GM18858 (cell line): ENCODE results near the gene CEP170.
"Not testable (repeated sequence)": the region's sequence is repeated elsewhere in the genome, so short reads cannot be mapped to it uniquely, and the experiment has no call there.

ENCODE experiments used
- ATAC-seq: cut with Tn5 transposase; IDR thresholded peaks from one replicate; pipeline ENCODE4 v1.9.1; 2021; ENCODE audit not compliant: unreplicated experiment

Gene CEP170

DNA sequence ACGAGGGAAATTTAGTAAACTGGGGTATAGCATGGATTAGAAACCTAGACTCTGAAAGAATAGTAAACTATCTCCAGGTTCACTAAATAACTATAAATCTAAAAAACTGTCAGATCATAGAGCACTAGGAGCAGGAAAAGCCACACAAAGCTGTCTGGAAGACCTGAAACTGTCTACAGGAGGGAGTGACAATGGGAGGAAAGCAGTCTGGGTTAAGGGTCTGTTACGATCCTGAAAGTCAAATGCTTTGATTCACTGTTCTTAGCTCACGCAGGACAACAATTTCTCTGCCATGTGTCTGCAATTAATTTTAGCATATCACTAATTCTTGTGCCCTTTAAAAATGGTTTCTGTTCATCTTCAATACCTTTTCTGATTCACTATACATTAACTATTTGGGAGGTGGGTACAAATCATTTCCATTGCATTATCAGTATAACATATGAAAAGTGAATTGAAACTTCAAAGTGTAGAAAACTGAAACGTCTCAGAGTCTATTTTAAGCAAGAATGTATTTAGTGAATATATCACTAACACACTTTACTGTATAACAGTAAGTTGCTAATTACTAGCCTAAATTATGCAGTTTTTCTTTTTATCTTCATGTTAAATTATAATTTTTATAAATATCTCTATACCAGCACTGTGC is 18.4 kb downstream of the CEP170 start:
- peak; percentile 83 for ATAC-seq

DNA sequence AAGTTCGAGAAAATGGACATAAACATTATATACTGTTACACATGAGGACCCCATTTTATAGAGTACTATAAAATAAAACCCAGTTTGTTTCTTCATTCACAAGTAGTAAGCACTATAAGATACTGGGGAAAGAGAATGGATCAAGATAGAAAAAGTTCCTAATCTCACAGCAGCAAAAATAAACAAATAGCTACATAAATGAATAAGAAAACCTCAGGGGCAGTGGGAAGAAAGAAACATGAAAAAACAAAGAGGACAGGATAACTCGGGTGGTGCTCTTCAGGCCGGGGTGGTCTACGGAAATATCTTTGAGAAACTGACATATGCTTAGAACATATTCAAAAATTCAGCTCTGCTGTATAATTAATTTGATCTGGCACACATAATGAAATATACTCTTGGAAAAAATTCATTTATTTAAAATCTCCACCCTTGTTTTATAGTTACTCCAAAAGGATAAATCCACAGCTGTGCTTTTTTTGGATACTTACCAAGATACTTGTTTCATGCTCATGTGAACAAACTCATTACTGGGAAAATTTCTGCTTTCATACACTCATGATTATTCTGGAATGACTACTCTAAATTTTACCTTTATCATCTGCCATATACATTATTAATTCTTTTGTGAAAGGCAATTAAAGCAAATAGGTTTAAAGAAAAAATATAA is 20.0 kb downstream of the CEP170 start:
- no peak for ATAC-seq

DNA sequence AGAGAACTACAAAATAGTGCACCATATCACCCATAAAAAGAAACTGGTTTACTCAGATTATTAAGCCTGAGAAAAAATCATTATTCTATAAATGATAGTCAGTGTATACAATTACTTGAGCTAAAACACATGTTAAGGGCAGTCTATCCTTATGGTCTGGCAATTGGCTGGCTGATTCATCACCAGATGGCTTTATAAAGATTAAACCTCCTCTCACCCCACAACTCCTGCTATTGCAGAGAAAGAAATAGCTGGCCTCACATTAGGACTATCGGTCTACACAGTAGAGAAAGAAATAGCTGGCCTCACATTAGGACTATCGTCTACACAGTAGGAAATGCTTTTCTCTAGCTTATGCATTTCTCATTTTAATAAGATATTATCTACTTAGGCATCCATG is 21.2 kb downstream of the CEP170 start:
- ATAC-seq = no peak

DNA sequence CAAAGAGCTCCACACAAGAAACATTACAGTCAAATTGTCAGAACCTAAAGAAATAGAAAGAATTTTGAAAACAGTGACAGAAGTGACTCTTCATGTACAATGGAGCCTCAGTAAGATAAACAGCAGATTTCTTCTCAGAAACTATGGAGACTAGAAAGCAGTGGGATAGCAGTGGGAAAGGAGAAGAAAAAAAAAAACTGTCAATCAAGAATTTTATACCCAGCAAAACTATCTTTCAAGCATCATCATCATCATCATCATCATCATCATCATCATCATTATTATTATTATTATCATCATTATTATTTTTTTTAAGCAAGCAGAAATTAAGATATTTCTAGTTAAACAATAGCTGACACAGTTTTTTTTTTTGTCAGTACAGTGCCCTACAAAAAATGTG is 24.2 kb downstream of the CEP170 start:
- no peak for ATAC-seq

DNA sequence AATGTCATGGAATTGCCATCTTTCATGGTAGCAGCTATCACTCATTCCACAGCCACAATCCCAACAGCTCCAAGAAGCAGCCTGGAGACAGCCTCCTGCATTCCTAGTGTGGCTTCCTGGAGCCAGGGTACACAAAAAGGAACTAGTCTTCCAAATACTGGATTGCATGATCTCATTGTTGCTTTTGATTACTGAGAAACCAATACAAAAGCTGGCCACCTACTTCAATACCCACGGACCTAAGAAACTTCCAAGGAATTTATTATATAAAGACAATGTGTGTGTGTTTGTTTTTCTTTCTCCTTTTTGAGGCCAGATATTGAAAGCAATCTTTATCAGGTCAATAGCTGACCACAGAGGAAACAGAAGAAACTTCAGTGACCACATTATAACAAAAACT is 25.6 kb downstream of the CEP170 start:
- ATAC-seq = no peak

DNA sequence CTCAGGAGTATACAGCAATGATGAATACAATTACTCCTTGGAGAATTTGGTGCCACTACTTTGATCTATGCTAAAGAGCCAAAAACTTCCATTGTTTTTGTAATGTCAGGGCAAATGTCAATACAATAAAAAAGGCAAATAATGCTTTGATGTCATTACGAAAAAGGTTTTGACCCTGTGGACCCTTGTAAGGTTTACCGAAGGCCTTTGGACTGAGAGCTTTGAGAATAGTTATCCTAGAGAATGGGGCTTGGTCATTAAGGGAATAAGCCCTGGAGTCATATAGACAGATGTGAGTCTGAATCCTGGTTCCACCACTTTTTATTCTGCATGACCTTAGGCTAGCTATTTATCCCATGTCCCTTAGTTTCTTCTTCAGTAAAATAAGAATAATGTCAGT is 27.5 kb downstream of the CEP170 start:
- no peak for ATAC-seq

DNA sequence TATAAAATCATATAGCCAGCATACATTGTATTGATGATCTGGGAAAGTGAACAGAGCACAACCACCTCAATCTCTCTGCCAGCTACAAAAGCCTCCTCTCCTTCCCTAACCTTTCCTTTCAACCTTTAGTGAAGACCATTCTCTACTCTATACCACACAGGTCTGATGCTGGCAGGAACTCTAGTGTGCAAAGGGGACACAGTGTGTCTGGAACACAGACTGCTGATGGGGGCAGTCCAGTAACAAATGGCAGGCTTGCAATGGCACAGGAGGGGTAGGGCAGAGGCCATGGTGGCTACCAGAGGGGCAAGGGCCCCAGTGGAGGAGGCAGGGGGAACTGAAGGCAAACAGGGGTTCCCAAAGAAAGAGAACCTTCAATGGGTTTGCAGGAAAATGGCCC is 37.0 kb downstream of the CEP170 start:
- ATAC-seq = no peak

DNA sequence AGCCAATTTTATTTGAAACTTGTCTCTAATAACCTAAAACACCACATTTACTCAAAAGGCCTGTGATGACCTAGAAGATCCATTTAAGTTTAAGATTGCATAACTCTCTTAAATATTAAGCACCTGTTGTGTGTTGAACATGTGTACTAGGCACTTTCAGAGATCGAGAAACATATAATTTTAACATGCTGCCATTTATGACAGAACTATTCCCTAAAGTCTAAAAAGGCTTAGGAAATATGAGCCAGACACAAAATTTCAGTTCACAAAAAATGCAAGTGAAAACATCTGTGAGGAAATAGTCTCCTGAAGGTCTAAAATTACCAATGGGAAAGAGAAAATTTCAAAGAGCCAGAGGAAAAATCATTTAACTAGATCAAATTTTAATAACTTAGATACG is 37.7 kb downstream of the CEP170 start:
- no peak for ATAC-seq

DNA sequence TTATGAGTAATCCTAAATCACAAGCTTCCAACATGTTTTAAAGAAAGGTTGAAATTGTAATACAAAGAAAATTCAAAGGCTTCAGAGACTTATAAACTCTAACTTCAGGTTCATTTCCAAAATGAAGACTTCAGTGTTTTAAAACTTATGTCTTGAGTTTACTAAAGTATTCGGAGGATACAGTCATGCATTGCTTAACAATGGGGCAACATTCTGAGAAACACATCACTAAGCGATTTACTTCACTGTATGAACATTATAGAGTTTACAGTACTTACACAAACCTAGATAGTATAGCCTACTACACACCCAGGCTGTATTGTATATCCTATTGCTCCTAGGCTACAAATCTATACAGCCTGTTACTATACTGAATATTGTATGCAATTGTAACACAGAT is 38.3 kb downstream of the CEP170 start:
- no peak for ATAC-seq

DNA sequence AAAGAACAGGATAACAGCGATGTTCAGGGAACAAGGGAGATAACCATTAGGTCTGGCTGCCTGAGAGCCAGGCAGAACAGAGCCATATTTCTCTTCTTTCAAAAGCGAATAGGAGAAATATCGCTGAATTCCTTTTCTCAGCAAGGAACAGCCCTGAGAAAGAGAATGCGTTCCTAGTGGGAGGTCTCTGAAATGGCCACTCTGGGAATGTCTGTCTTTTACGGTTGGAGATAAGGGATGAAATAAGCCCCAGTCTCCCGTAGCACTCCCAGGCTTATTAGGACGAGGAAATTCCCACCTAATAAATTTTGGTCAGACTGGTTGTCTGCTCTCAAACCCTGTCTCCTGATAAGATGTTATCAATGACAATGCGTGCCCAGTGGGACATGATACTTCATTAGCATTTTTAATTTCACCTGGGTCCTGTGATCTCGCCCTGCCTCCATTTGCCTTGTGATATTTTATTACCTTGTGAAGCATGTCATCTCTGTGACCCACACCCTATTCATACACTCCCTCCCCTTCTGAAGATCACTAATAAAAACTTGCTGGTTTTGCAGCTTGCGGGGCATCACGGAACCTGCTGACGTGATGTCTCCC is 39.7 kb downstream of the CEP170 start:
- ATAC-seq = not testable (repeated sequence)

DNA sequence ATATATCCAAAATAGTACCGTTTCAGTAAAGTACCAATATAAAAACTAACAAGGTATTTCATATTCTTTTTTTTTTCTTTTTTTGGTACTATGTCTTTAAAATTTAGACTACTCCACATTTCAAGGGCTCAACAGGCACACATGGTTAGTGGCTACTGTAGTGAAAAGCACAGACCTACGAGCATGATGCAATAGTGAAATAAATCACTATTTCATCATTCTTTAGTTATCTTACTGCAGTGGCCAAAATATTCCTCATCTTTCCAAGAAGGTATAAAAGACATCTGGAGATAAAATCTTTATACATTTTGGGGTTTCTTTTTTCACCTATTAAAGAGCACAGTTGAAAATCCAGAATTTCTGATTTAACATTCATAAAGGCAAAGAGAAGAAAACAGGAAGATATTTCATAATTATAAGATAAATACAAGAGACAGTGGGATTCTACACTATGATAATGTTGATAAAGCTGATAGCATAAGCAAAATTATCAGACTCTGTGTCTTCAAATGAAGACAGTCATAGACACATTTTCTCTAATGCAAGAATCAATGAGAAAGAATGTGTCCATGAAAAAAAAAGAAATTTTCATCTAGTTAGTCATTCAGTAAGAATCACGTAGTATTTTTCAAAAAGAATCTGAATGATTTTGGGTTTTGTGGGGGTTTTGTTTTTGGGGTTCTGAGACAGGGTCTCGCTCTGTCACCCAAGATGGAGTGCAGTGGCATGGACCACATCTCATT is 41.9 kb downstream of the CEP170 start:
- no peak for ATAC-seq

DNA sequence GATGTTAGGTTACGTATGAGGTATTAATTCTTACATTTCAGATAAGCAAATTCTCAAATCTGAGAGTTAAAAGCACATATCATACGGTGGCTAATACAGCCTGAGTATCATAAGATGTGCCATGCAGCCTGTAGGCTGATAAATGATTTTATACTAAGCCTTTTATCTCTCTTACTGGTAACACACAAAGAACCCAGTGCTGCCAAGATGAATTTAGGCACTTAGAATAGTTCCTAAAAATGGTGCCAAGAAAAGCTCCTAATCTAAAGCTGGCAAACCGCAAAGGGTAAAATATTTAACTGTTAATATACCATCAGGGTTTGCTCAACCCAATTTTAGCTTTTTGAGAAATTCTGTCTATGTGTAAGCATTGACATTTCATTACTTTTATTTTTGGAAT is 43.1 kb downstream of the CEP170 start:
- not testable (repeated sequence) for ATAC-seq

DNA sequence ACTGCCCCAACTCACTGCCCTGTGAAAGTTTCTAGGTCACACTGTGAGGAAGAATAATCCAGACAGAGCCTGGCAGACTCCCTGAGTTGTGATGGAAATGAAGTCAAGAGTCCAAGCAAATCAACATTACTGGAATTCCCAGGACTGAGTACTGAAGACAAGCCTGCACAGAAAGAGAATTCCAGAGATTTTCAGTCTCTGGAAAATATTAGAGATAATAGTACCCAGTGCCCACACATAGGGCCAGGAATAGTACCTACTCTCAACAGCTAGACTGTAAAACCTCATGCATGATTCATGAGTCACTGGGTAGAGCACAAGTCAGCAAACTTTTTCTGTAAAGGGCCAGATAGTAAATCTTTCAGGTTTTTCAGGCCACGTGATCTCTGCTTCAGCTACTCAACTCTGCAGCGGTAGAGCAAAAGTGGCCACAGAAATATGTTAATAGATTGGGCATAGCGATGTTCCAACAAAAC is 50.0 kb downstream of the CEP170 start:
- not testable (repeated sequence) for ATAC-seq

DNA sequence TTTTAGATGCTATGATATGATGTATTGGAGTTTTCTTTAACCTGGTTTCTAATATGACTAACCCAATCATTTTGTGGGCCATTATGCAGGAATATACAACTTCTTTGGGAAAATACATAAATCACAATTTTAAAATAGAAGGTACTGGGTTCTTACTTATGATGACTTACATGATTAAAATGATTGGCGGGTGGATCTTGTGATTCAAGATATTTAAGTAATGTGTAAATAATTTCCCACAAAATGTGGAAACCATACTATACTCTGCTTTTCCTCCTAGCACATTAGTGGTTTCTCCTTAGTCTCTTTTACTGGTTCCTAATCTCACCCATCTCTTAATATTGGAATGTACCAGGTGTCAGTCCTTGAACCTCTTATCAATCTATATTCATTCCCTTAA is 50.7 kb downstream of the CEP170 start:
- ATAC-seq = not testable (repeated sequence)

DNA sequence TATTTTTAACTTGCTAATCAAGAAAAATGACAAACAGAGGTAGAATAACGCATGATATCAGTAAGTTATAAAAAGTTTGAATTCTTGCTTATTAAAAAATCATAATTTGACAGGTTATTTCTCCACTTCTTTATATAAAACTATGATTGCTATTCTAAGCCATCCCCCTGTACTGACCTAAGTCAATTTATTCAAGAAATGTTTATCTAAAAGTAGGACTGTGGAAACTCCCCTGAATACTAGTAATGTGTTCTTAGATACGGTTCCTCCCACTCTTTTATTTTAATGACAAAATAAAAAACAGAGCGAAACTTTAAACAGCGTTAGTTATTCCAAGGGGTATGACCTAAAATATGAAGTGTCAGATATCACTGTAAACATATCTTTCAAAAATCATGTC is 51.9 kb downstream of the CEP170 start:
- not testable (repeated sequence) for ATAC-seq

DNA sequence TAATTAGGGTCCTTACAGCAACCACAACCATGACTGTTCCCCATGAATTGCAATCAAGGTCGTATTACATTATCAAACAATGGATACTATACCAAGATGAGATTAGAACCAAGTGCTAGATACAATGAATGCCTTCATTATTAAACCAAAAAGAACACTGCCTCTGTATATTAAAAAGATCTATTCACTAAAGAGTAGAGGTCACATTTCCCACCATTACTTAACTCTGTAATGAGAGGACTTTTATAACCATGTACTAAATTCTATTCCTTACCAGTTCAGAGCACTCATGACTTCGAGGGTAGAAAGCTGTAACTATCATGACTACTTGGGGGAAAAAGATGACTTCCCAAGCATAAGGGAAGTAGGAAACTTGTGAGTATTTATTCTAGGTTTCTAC is 53.8 kb downstream of the CEP170 start:
- not testable (repeated sequence) for ATAC-seq

DNA sequence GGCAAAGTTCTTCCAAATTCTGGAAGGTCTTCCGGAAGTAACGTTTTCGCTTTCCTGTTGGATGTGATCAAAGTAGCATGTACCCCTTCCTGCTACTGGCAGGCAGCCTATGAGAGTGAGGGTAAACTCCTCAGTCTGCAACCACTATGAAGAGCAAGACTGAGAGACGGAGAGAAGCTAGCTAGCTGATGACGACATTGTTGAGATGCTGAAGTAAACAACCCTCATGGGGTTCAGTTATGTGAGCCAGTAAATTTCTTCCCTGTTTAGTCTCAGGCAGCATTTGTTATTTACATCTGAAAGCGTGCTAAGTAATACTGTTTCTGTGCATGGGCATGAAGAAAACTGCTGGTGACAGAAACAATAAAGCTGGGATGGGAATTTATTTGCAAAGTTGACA is 57.6 kb downstream of the CEP170 start:
- not testable (repeated sequence) for ATAC-seq

DNA sequence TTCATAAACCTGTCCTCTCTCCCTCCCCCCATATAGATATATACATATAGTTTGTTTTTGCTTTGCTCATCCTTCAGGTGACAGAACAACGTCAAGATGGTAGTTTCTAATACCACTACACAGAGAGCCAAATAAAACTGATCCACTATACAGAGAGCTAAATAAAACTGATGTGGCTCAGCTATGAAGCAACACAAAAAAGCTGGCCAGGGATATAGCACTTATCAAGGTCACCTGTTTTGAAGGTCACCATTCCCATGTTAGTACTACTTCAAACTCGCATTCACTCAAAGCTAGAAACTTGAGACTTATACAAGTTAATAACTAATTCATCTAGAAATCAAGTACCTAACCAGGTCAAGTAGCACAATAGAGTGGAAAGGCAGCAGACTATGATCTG is 61.8 kb downstream of the CEP170 start:
- ATAC-seq = not testable (repeated sequence)

DNA sequence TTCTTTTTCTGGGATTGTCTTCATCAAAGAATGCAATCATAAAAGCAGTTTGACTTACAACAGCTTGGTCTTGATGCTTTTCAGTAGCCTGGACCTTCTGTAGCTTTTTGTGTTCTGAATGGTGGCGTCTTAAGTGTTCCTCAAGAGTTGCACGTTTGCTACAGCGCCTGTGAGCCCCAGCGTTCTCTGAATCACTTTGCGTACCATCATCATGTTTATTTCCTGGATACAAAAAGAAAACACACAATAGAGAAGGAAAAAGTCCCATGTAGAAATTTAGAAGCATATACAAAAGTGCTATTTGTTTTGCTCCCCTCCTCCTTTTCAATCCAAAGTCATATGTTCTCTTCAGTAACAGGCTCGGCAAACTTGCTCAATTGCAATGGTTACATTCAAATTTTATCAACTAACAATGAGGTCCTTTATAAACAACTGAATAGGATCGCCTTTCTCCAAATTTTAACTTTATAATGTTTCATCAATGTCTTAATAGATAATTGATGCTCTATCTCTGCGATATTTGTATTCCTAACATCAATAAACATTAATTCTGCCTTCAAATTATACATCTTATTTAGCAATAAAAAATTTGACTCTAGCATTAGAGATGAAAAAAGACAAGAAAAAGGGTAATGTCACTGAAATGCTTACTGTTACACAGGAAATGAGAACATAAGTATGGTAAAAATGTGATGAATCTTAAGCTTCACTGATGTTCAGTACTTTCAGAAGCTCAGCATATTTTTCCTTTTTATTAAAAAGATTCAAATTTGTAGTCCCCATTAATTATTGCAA is 68.7 kb downstream of the CEP170 start:
- not testable (repeated sequence) for ATAC-seq

DNA sequence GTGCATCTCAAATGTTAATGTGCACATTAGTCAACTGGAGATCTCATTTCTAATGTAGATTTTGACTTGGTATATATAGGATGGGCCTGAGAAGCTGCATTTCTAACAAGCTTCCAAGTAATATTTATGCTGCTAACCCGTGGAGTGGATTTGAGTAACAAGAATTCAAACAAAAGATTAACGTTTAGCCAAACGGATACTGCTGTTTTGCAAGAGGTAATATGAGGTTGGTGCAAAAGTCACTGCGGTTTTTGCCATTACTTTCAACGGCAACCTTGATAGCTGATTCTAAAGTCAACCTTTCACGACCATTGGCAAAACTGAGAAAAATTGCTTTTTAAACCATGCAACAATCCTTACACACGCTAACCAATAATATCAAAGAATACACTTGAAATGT is 70.3 kb downstream of the CEP170 start:
- ATAC-seq = not testable (repeated sequence)

DNA sequence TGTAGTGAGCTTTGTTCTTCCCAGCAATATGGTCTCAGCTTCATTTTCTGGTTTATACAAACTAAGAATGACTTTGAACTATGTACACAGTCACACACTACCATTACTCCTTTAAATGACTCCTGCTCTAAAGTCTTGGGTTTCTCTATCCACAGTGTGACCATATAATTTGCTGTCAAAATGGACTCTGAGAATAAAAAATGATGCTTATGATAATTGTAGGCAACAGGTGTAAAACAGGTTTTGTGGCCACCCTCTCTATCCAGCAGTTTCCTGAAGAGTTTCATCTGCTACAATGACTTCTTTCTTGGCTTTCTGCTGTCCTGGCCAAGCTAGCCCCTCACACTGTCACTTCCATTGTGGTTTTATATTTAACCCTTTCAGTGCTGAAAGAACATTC is 71.4 kb downstream of the CEP170 start:
- ATAC-seq = not testable (repeated sequence)
